Omental fat pad (tissue), 4 donors: Measurements from ENCODE around the gene TMEM14B. TPM values are rescaled to one million over a fixed set of nuclear protein-coding genes. Genes with fewer than 3 reads are reported as not detected.
"Not testable (repeated sequence)": the region's sequence is repeated elsewhere in the genome, so short reads cannot be mapped to it uniquely, and the experiment has no call there.

Experiments used
- ATAC-seq: fragments of 150-250 bp; one replicate; pipeline ENCODE4 v1.9.1; 2016; ENCODE audit warnings: mild to moderate bottlenecking, moderate library complexity; ENCODE audit not compliant: low FRiP score
- DNase-seq: peaks from one replicate; pipeline ENCODE4 v3.0.0-alpha.2; 2019; ENCODE audit warnings: low spot score
- total RNA-seq, 4 donors: library from RNA; depleted of rRNA; stranded (reverse); fragments of >200 nt; gene quantifications; one replicate each; pipeline ENCODE4 v1.1.0, GENCODE V29; 2016
- TF ChIP-seq, protein P1 (sequence below), 3 donors: fragments of 450-650 bp; IDR thresholded peaks; one replicate each; pipeline ENCODE4 v1.5.1; 2016 to 2017; ENCODE audit warnings: antibody characterized with exemption in 3 of 3, mild to moderate bottlenecking in 3 of 3, moderate library complexity in 2 of 3

The TMEM14B gene
- total RNA-seq, 4 donors from 2014 or later: 69.1 to 100 (median 73.7) TPM

DNA sequence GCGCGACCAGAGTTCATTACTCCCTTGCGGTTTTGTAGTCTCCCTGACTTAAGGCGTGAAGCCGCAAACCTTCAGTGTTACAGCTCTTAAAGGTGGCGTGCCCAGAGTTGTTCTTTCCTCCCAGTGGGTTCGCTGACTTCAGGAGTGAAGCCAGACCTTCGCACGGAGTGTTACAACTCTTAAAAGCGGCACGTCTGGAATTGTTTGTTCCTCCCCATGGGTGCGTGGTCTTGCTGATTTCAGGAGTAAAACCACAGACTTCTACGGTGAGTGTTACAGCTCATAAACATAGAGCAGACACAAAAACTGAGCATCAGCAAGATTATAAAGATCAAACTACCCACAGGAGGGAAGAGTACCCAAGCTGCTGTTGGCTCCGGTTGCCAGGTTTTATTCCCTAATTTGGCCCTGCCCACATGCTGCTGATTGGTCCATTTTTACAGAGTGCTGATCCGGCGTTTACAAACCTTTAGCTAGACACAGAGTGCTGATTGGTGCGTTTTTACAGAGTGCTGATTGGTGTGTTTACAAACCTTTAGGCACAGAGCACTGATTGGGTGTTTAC, 14.4 kb upstream of the TMEM14B start:
- ATAC-seq (no peak), DNase-seq (no peak)
- TF ChIP-seq, protein P1, sequence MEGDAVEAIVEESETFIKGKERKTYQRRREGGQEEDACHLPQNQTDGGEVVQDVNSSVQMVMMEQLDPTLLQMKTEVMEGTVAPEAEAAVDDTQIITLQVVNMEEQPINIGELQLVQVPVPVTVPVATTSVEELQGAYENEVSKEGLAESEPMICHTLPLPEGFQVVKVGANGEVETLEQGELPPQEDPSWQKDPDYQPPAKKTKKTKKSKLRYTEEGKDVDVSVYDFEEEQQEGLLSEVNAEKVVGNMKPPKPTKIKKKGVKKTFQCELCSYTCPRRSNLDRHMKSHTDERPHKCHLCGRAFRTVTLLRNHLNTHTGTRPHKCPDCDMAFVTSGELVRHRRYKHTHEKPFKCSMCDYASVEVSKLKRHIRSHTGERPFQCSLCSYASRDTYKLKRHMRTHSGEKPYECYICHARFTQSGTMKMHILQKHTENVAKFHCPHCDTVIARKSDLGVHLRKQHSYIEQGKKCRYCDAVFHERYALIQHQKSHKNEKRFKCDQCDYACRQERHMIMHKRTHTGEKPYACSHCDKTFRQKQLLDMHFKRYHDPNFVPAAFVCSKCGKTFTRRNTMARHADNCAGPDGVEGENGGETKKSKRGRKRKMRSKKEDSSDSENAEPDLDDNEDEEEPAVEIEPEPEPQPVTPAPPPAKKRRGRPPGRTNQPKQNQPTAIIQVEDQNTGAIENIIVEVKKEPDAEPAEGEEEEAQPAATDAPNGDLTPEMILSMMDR (IDR thresholded peaks at IDR 0.05): no peak

DNA sequence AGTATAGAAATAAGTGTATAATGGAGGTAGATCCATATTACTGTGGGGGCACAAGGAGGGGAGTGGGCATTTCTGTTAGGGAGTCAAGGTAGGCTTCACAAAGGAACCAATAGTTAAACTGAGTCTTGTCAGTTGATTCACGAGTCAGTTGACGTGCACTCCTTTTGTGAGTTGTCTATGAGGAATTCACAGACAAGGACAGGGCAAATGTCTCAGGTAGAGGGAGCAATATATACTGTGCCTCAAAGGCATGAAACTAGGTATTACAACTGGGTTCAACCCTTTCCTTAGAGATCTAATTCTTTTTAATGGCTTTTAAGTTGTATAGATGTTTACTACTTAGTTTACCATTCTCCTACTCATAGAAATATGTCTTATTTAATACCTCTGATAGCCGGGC, 13.7 kb upstream of the TMEM14B start:
- no peak for ATAC-seq
- TF ChIP-seq, protein P1 (IDR thresholded peaks at IDR 0.05): no peak

DNA sequence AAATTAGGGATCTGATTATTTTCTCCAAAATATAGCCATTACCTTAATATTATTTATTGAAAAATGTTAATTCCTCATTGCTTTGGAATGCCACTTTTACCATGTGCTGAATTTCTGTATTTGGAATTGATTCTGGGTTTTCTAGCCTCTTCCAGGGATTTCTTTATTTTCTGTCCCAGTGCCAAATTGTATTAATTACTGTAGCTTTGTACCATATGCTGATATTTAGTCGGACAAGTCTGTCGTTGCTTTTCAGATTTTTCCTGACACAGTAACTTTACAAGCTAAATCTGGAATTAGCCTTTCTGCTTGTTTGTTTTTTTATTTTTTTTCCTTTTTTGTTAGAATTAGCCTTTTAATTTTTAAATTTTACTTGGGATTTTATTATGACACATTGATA, 10.9 kb upstream of the TMEM14B start:
- DNase-seq (no peak), ATAC-seq (no peak)
- TF ChIP-seq, protein P1 (IDR thresholded peaks at IDR 0.05): no peak

More for the DNA sequence above, 13.7 kb upstream of the TMEM14B start:
- no peak for DNase-seq

DNA sequence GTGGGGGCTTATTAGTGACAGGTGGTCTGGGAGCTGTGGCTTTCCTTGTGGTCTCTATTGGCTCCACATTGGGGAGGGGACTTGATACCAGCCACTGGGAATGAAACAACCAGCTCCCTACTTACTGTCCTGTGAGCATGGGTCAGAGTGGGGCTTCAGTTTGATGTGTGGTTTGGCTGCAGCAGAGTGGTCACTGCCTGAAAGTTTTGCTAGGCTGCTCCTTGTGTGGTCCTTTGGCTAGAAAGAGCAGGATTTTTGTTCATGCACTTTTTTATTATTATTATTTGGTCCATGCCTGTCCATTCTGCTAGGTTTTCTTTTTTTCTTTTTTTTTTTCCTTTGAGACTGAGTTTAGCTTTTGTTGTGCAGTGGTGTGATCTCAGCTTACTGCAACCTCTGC, 7.5 kb upstream of the TMEM14B start:
- ATAC-seq (no peak), DNase-seq (no peak)
- TF ChIP-seq, protein P1 (IDR thresholded peaks at IDR 0.05): no peak

DNA sequence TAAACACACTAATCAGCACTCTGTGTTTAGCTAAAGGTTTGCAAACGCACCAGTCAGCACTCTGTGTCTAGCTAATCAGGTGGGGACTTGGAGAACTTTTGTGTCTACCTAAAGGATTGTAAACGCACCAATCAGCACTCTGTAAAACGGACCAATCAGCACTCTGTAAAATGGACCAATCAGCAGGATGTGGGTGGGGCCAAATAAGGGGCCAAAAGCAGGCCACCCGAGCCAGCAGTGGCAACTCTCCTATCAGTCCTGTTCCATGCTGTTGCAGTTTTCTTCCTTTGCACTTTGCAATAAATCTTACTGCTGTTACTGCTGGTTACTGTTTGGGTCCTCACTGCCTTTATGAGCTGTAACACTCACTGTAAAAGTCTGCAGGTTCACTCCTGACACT, 6.0 kb upstream of the TMEM14B start:
- ATAC-seq, DNase-seq: not testable (repeated sequence)

DNA sequence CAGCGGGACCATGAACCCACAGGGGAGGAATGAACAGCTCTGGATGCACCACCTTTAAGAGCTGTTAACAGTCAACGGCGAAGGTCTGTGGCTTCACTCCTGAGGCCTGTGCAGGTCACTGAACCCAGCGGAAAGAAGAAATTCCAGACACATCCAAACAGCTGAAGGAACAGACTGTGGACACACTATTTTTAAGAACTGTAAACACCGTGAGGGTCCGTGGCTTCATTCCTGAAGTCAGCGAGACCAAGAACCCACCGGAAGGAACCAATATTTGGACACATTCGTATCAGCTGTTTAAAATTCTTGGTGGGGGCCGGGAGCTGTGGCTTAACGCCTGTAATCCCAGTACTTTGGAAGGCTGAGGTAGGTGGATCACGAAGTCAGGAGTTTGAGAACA, 5.4 kb upstream of the TMEM14B start:
- ATAC-seq: no peak
- TF ChIP-seq, protein P1 (IDR thresholded peaks at IDR 0.05): no peak
- no peak for DNase-seq

DNA sequence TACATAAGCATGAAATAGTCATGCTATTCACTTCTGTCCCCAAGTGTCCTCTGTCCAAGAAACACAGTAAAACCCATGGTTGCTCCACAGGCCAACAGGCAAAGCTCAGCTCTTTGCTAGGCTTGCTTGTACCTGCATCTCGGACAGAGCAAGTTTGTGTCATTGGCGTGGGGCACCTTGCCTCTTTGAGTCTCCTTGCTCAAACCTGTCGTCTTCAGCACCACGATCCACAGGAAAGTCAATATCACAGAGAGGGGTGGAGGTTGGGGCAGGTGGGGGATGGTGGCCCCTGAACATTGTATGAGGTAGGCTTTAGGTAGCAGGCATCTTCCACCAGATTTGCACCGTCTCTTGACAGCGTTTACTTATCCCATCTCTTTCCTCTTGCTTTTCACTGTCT, 4.1 kb upstream of the TMEM14B start:
- no peak for ATAC-seq

More for the DNA sequence above, 4.1 kb upstream of the TMEM14B start:
- TF ChIP-seq, protein P1 (IDR thresholded peaks at IDR 0.05): no peak
- no peak for DNase-seq
